Hematopoietic multipotent progenitor cell treated with erythropoietin and hydrocortisone succinate and interleukin-3 and kit ligand, for 15 days (in vitro differentiated cells): Measurements from ENCODE around the gene LGI4.
"Not testable (repeated sequence)": the region's sequence is repeated elsewhere in the genome, so short reads cannot be mapped to it uniquely, and the experiment has no call there.

ENCODE experiments used
- DNase-seq: peaks from one replicate; pipeline ENCODE4 v3.0.0-alpha.2; 2015; ENCODE audit warnings: low spot score

The LGI4 gene

DNA sequence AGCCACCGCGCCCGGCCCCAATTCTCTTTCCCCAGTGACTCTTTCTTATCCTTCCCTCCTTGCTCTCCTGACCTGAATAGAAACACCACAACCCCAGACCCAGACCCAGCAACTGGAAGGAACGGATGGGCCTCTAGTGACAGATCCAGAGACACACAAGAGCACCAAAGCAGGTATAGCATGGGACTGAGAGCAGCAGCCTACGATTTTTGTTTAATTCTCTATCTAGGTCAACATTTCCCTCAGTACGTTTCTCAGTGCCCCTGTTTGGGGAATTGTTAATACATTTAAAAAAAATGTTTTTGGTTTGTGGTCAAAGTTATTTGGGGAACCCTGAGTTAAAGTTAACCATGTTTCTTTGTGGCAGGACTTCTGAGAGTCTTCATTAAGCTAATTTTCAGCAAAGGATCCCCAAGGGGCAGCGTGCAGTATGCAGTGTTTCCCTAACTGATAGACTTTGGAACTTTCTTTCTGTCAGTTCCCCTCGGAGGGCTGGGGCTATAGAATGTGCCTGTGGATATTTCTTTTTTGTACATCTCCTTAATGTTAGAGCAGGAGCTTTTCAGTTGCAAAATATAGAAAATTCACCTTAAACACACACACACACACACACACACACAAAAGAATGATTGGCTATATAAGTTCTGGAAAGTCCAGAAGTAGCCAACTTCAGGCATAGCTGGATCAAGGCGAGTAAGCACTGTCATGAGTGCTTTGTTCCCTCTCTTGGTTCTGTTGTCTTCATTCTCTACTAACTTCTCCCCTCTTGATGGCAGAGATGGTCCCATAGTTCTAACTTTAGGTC is 26.0 kb upstream of the LGI4 start:
- DNase-seq, result no peak

GRCh38 chr19:35159606-35160005 is 24.7 kb upstream of the LGI4 start:
- no peak for DNase-seq

DNA sequence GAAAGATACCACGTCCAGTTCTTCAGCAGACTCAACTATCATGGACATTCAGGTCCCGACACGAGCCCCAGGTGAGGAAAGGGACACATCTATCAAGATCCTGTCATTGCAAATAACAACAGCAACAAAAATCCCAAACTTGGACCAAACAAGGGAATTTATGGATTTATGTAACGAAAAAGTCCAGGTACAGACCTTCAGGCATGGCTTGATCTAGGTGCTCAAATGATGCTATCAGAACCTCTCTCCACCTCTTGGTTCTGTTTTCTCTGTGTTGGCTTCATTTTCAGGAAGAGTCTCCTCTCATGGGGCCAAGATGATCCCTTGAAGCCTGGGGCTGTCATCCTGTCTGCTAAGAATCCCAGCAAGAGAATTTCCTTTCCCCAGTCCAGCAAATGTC is 22.6 kb upstream of the LGI4 start:
- DNase-seq, result no peak

DNA sequence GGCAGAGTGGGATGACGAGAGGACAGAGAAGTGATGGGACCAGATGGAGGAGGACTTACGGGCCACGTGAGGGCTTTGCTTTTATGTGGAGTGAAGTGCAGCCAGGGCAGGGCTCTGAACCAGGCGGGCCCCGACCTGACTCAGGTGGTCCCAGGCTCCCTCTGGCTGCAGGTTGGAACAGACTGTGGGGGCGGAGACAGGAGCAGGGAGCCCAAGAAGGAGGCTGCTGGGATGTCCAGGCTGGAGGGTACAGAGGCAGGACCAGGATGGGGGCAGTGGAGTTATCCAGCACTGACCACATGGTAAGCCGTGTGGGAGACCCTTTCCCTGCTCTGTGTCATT is 21.8 kb upstream of the LGI4 start:
- no peak for DNase-seq

- no peak for DNase-seq
These were observed 21.3 kb upstream of the LGI4 start for GRCh38 chr19:35155981-35156672.

DNA sequence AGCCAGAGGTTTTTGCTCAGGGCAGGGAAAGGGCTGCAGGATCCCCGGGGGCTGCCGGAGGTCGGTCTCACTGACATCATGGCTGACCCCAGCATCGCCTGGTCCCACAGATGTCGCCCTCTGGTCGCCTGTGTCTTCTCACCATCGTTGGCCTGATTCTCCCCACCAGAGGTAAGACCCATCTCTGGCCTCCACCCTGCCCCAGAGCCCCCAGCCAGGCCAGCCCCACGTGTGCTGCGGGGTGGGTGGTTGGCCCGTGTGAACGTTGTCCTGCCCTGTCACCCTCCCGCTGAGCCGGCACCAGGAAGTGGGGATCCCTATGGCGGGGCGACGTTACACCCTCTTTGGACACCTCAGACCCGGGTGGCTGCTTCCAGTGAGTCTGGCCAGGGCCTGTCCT is 20.6 kb upstream of the LGI4 start:
- no peak for DNase-seq

- no peak for DNase-seq
These were observed 19.9 kb upstream of the LGI4 start, which contains the start of gene FXYD5 for GRCh38 chr19:35154525-35155406. FXYD5 (plus strand) TSS chr19:35154735; CDS start chr19:35155551, 816 bp downstream.

GRCh38 chr19:35153701-35154524 is 19.1 kb upstream of the LGI4 start:
- DNase-seq, result no peak

- not testable (repeated sequence) for DNase-seq
These were observed 18.3 kb upstream of the LGI4 start for GRCh38 chr19:35153129-35153522.

GRCh38 chr19:35151273-35152065 is 16.6 kb upstream of the LGI4 start:
- DNase-seq, result no peak

GRCh38 chr19:35150445-35150844 is 15.6 kb upstream of the LGI4 start:
- no peak for DNase-seq

- no peak for DNase-seq
These were observed 14.6 kb upstream of the LGI4 start for GRCh38 chr19:35149463-35149862.

DNA sequence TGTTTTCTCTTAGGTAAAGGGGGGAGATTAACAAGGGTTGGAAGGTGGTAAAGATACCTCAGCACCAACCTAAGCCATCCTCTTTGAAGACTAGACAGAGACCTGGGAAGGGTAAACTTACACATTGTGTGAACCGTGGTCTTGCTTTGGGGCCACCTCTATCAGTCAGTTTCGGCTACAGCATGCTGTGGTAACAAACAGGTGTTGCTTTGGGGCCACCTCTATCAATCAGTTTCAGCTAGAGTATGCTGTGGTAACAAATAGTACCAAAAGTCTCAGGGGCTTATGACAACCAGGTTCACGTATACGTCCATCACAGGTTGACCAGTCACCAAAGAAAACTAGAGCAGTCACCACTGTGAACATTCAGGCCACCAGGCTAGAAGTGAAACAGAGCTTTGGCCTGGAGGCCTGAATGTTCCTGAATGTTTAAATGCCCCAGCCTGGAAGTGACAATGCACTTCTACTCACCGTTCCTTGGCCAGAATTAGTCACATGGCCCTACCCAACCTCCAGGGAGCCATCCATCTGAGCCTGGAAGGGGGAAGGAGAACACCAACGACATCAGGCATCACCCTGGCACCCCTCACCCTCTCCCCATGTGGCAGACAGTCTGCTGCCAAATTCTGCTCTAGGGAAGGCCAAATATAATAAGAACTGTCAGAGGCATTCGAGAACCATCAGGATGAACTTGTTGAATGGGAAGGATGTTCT is 12.0 kb upstream of the LGI4 start:
- no peak for DNase-seq

DNA sequence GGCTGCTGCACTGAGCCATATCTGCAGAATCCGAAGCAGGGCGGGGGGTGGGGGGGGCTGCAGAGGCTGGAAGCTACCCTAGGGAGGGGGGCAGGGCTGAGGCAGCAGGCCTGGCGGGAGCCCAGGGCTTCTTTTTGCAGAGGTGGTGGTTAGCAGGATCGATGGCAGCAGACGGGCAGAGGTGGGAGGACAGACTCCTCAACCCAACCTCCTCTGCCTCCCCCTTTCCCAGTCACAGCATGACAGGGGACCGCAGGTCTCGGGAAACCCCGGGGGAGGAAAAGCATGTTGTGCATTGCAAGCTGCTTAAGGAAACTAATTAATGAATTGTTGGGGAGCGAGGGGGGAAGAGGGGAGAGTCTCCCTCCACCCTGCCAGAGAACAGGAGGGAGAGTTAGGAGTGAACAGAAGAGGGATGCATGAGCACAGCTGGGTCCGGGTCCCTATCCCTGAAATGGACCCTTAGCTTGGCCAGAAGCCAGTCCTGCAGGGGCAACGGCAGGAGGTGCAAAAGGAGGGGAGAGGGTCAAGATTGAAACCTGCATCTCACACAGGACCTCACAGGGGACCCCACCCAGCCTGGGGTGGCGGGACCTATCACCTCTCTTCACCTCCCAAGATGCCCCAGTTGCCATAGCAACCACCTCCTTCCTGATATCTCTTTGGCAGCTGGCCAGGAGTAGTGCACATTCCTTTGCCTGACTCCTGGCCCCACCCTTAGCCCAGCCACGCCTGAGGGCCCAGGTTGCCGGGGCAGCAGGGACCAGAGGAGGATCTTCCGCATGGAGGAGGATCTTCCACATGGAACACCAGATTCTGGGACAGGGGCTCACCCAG is 10.0 kb upstream of the LGI4 start:
- DNase-seq, result peak; percentile 46

- DNase-seq, result no peak
These were observed 9.4 kb upstream of the LGI4 start for GRCh38 chr19:35144259-35144599.

DNA sequence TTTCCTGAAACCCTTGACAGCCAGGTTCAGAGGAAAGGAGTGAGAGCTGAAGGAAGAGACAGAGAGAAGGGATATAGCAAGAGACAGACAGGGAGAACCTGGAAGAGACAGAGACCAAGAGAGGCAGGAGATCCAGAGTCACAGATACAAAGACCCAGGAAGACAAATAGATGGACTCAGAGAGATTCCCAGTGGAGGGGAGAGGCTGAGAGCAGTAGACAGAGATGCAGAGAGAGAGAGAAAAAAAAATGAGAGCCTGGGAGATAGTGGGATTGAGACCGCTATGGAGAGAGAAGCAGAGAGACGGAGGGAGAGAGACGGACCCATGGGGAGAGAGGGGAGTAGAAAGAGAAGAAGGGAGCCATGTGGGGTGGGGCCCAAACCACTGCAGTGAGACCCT is 9.0 kb upstream of the LGI4 start:
- DNase-seq, result no peak

DNA sequence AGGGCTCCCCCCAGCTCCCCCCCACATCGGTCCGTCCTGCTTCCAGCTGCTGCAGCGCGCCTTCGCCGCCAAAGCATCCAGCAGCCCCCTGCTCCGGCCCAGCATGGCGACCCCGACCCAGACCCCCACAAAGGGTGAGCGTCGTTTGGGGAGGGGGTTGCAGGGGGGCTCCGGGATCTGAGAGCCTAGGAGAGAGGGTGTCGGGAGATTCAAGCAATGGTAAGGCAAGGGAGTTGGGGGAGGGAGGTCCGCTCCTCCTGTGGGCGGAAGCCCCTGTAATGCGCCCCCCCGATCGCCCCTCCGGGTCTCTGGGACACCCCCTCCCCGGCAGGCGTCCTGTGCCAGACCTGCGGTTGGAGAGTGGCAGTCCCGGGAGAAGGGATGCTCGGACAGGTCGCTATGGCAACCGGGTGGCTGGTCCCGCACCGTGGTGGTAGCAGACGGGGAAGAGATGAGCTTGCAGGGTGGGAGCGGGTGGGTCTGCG is 8.4 kb upstream of the LGI4 start, which contains the start of gene FXYD7:
Gene FXYD7 (plus strand): TSS at position 25 of the 485 bp plus-strand sequence. CDS start 79 bp downstream, at position 104.
- DNase-seq, result no peak

- peak; percentile 27 for DNase-seq
These were observed 7.9 kb upstream of the LGI4 start for GRCh38 chr19:35142606-35143230.
